Activated CD4-positive, alpha-beta T cell treated with anti-CD3 and anti-CD28 coated beads, Interleukin-10, Interleukin-2, amounts not matched to agents 100 ng/mL and 50 ng/mL, durations not matched to agents 16 hours and 8 hours (primary cell): ENCODE results near the gene PSMD13.

Source experiments
- DNase-seq: peaks from one replicate; pipeline ENCODE4 v3.0.0-alpha.2; 2020

PSMD13 gene

DNA sequence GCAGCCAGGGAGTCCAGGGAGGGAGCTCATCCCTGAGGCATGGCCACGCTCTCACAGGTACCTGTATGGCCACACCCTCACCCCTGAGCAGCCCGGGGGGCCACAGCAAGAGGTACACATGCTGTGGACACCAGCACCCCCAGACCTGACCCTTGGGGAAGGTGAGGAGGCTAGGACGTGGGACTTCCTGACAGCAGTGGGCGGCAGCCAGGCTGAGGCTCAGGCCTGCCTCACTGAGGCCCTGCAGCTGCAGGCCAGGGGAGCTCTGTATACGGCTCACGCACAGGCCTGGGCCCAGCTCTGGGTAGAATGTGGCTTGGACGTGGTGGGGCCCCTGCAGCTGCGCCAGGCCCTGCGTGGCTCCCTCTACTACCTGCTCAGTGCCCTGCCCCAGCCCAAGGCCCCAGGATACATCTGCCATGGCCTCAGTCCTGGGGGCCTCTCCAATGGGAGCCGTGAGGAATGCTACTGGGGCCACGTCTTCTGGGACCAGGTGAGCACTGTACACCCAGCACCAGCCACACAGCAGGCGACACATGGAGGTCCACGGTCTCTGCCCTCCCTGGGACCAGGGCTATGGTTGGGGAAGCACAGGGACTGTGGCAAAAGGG, 54.0 kb downstream of the PSMD13 start:
- DNase-seq: no peak

GRCh38 chr11:291281-292210, 54.8 kb downstream of the PSMD13 start:
- DNase-seq: no peak

DNA sequence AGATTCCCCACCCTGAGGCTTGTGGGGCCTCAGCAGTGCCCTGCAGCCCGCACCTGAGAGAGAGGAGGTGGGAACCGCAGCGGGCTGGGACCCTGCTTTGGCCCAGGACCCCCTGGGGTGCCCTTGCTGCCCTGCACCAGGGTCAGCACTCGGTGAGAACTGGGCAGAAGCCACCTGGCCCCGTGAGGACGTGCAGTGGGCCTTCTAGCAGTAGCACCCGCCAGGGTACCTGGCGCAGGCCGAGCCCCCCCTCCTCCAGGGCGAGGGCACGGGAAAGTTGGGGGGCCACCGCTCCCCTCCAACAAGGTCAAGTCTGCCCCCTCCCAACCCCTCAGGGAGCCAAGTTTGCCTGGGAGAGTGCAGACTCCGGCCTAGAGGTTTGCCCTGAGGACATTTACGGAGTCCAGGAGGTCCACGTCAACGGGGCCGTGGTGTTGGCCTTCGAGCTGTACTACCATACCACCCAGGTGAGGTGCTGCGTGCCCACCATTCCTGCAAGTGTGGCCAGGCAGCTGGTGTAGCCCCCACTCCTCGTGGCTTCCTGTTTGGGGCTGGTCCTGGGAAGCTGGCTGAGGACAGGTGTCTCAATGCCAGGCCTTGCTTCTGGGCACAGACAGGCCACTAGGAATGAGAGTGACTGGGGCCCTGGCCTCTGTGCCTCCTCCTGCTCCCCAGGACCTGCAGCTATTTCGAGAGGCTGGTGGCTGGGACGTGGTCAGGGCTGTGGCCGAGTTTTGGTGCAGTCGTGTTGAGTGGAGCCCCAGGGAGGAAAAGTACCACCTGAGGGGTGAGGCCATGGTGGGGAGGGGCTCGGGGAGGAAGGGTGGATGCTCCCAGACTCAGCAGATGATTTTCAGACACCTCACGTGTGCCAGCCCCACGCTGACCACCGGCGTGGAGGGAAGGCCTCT, 55.7 kb downstream of the PSMD13 start:
- no peak for DNase-seq

GRCh38 chr11:293271-293851, 56.6 kb downstream of the PSMD13 start:
- DNase-seq: no peak

DNA sequence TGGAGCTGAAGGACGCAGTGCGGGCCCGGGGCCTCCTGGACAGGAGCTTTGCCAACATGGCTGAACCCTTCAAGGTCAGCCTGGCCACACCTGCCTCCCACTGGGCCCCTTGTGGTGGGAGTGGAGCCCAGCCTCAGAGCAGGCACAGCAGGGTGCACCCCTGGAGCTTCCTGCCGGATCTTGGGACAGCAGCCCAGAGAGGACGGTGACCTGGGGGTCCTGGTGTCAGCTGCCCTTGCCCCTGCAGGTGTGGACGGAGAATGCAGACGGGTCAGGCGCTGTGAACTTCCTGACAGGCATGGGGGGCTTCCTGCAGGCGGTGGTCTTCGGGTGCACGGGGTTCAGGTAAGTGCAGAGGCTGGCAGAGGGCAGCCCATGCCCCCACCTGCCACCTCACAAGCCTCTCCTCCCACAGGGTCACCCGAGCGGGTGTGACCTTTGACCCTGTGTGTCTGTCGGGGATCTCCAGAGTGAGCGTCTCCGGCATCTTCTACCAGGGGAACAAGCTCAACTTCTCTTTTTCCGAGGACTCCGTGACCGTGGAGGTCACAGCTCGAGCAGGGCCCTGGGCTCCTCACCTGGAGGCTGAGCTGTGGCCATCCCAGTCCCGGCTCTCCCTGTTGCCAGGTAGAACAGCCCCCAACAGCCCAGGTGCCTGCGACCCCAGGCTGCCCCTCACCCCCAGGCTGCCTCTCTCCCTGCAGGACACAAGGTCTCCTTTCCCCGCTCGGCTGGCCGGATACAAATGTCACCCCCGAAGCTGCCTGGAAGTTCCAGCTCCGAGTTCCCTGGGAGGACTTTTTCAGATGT, 57.3 kb downstream of the PSMD13 start:
- DNase-seq: no peak

DNA sequence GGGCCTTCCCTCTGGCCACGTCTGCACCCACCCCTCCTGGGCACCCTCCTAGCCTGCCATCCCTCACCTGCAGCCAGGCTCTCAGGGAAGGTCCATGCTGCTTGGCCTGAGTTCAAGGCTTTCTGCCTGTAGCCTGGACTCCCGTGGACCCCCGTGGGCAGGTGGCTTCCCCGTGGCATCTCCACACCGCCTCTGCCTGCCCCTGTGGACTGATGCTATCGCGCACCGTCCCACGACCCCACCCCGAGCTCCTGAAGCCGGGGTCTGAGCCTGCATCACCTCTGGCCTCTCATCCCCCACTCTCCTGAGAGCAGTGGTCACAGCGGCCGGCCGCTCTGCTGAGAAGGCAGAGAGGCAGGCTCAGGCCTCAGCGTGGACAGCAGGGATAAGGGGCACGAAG, 58.0 kb downstream of the PSMD13 start:
- no peak for DNase-seq

DNA sequence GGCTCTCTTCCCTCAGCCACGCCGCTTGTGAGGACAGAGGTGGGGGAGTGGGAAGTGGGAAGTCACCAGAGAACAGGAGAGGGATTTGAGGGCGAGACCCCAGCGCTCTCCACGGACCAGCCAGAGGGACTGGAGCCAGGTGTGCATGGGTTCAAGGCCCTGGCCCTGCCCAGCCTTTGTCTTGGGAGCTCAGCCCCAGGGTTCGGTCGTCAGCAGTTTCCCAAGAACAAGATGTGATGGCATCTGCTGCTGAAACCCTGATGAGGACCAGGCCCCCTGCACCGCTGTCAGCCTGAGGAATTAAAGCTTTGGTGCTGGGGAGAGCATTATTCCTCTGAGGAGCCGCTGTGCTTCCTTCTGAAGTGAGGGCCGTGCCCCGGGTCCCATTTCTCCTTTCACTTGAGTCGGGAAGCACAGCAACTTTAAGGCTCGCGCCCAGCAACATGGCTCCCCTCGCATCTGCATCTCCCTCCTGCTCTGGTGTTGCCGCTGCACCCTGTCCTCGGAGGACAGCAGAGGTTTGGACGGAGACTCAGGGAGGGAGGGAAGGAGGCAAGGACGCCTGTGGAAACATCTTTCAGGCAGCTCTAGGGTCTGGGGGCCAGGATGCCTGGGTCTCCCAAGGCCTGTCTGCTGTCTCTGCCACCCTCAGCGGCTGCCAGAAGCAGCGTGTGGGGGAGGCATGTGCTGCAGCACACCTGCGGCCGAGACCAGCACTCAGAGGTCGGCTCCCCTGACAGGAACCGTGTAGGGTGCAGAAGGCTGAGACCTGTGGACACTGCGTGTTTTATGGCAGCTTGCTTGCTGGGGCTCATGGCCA, 58.8 kb downstream of the PSMD13 start:
- DNase-seq: no peak

- no peak for DNase-seq
These were observed 59.6 kb downstream of the PSMD13 start for GRCh38 chr11:296171-297050.

DNA sequence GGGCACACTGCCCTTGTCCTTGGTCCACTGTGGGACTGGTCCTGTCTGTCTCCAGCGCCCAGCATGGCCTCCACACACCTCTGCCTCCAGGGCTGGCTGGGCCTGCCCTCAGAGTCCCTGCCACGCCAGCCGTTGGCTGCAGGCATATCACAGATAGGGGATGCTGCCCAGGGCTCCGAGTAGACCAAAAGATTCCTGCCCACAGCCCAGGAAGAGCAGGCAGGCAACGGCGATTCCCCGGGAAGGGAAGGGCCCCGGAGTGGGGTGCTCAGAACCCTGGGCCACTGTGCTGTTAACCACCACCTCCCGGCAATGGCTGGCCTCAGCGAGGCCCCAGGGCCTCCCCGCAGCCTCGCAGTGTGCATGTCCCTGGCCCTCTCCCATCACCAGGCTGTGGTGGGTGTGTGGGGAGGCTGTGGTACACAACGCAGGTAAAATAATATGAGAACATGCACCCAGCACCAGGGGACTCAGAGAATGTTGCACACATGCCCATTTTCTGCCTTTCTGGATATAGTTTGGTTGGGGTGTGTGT, 60.3 kb downstream of the PSMD13 start:
- DNase-seq: no peak

- DNase-seq: no peak
These were observed 61.0 kb downstream of the PSMD13 start for GRCh38 chr11:297586-298405.

DNA sequence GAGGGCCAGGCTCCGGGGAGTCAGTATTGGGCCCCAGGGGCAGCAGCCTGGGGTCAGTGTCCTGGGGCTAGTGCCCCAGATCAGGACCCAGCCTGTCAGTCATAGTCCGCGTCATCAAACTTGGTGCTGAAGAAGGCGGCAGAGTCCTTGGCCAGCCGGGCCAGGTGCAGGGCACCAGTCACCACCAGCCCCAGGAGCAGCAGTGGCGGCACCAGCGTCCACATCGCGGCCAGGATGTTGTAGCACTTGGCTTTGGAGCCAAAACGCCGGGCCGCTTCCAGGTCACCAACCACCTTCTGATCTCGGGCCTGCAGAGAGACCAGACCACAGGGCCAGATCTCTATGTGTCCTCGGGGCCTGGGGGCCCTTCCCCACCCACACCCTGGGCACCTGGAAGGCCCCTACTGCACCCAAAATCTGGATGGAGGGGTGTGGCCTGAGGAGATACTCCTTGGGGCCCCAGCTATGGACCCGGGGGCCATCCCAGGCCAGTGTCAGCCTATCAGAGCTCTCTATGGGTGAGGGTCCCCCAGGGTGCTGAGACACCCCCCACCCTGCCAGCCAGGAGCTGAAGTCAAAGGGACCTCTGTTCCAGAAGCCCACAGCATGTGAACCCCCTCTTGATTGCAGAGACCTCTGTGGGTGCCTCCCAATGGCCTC, 61.8 kb downstream of the PSMD13 start:
- no peak for DNase-seq

- DNase-seq: no peak
These were observed 62.5 kb downstream of the PSMD13 start, which contains the start of gene IFITM5 for GRCh38 chr11:299081-299891. Gene IFITM5, minus strand, starts transcription at chr11:299526. Its CDS starts 36 bp downstream, at chr11:299490.

- DNase-seq: no peak
These were observed 63.4 kb downstream of the PSMD13 start for GRCh38 chr11:299951-300735.
